Measurements from ENCODE around the gene NHSL2.

Gene NHSL2

GRCh38 chrX:71992711-71993110, 82.1 kb downstream of the NHSL2 start:
- ChIA-PET CTCF (interaction anchor here (1.0 to 1.5 kb wide), 2 partner anchors 9 to 25 kb away, joined by 3 to 6 read pairs; no protein-coding TSS in a partner anchor), POLR2A (no interaction called here)

GRCh38 chrX:71993371-71993770, 82.7 kb downstream of the NHSL2 start:
- no peak for TF ChIP-seq CTCF (IDR thresholded peaks at IDR 0.05; ENCODE audit: control extremely low read depth, extremely low read depth, low read depth, missing control alignments)
- CTCF ChIA-PET = interaction anchor here (1.5 kb wide), 1 partner anchor 25 kb away, joined by 6 read pairs; no protein-coding TSS in a partner anchor
- DNase-seq (ENCODE audit: extremely low spot score) = no peak
- POLR2A ChIA-PET = no interaction called here

More at GRCh38 chrX:71992711-71993110, 82.1 kb downstream of the NHSL2 start:
- TF ChIP-seq CTCF (IDR thresholded peaks at IDR 0.05; ENCODE audit: control extremely low read depth, extremely low read depth, low read depth, missing control alignments) = no peak
- no peak for DNase-seq (ENCODE audit: extremely low spot score)

GRCh38 chrX:71994601-71995000, 84.0 kb downstream of the NHSL2 start:
- ChIA-PET POLR2A (no interaction called here), CTCF (no interaction called here)
- TF ChIP-seq CTCF (IDR thresholded peaks at IDR 0.05; ENCODE audit: control extremely low read depth, extremely low read depth, low read depth, missing control alignments) = no peak
- no peak for DNase-seq (ENCODE audit: extremely low spot score)

GRCh38 chrX:71995122-71995521, 84.5 kb downstream of the NHSL2 start:
- CTCF ChIA-PET = no interaction called here
- no peak for TF ChIP-seq CTCF (IDR thresholded peaks at IDR 0.05; ENCODE audit: control extremely low read depth, extremely low read depth, low read depth, missing control alignments)
- POLR2A ChIA-PET = no interaction called here
- no peak for DNase-seq (ENCODE audit: extremely low spot score)

- no peak for DNase-seq (ENCODE audit: extremely low spot score)
- CTCF ChIA-PET = interaction anchor here (0.7 to 4.6 kb wide), 2 partner anchors 26 to 131 kb away, joined by 3 to 45 read pairs; no protein-coding TSS in a partner anchor
Observed at GRCh38 chrX:71996136-71996535, 85.5 kb downstream of the NHSL2 start.

GRCh38 chrX:71996826-71997225, 86.2 kb downstream of the NHSL2 start:
- ChIA-PET POLR2A (no interaction called here), CTCF (interaction anchor here (1.3 to 4.6 kb wide), 2 partner anchors 80 to 130 kb away, joined by 3 to 45 read pairs; no protein-coding TSS in a partner anchor)
- no peak for DNase-seq (ENCODE audit: extremely low spot score)
- TF ChIP-seq CTCF (IDR thresholded peaks at IDR 0.05; ENCODE audit: control extremely low read depth, extremely low read depth, low read depth, missing control alignments) = no peak

More at GRCh38 chrX:71996136-71996535, 85.5 kb downstream of the NHSL2 start:
- no peak for TF ChIP-seq CTCF (IDR thresholded peaks at IDR 0.05; ENCODE audit: control extremely low read depth, extremely low read depth, low read depth, missing control alignments)
- POLR2A ChIA-PET = no interaction called here

All from GM10248 (cell line).